ENCODE results near the gene MOV10L1.

MOV10L1 gene

DNA sequence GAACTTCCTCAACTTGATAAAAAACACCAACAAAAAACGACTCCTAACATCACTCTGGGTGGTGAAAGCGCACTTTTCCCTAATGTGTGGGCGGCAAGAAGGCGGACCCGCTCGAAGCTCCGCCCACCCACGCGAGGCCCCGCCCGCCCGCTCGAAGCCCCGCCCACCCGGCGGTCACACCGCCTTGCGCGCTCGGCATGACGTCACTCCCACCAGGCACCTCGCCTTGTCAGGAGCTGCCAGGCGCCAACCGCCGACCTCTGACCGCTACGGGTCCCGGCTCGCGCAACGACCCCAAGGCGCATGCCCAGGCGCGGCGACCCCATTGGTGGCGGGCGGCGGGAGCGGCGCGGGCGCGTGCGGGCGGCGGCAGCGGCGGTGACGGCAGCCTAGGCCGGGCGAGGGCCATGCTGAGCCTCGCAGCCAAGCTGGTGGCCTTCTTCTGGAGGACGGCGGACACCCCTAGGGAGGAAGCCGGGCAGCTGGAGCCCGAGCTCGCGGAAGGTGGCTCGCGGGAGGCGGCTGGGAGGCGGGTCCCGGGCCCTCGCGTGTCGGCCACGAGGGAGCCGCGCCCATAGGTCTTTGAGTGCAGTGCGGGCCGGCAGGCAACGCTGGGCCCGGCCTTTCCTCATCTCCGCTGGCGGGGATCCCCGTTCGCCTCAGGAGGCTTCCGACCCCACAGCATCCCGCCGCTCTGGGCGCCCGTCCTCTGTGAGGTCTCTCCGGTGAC lies at the start of gene MOV10L1:
TSS of gene MOV10L1 (plus strand) at position 325 of the 730 bp plus-strand sequence. CDS start at position 408, 83 bp downstream.
- no peak for DNase-seq

DNA sequence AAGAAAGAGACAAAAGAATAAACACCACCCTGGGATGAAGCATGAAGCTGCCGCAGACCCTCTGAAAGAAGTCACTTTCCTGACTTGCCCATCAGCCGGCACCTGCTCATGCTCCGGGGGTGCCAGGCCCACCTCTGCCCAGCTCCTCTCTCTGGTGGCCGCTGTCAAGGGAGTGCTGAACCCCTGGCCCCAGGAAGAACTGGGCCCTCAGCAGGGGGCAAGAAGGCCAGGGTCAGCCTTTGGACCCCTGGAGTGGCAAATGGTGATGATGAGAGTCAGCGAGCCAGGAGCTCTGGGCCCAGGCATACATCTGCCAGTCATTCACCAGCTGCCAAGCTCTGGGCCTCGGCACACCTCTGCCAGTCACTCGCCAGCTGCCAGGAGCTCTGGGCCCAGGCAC lies 49.1 kb upstream of the MOV10L1 start:
- DNase-seq, result no peak

DNA sequence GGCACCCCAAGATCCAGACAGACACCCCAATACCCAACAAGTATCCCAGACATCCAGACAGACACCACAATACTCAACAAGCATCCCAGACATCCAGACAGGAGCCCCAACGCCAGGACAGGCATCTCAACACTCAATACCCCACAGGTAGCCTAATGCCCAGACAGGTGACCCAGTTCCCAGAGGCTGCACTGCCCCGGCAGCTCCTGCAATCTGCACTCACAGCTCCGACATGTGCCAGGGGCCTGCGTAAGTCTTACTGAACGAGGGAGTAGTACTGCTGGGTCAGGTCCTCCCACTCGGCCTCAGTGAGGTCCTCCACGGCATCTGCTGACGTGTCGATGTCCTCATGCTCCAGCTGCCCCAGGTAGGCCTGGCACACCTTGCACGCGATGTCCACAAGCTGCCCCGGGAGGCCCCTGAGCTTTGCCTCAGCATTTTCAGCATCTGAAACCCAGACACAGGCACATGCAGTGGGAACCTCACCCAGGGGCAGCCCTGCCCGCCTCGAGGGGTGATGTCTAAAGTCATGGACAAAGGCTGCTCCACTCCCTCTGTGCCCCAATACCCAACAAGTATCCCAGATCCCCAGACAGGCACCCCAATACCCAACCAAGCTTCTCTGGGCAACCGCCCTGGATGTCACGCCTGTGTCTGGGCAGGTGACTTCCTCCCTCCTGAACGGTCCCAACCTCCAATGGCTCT lies 48.3 kb upstream of the MOV10L1 start:
- DNase-seq, result no peak

DNA sequence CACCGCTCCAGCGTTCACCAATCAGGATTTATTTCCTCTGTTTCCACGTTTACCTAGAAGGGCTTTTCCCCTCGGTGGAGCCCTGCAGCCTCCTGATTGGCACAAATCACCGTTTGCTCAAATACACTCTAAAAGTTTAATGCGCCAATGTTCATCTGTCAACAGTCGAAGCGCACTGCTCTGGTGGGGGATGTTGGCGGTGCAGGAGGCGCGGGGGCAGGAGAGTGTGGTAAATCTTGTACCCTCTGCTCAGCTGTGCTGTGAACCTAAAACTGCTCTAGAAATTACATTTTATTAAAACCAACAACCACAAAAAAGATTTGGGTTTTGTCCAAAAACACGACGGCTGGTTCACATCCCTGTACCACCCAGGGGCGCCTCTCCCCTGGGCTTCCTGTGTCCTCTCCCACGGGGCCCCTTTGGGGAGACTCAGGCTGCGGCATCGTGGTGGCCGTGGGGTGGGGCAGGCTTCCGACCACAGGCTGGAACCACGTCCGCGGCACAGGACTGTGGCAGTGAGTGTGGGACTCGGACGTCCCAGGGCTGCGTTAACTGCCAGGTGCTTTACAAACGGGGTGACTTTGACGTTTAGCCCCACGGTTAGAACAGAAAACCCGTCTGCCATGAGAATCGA lies 45.2 kb upstream of the MOV10L1 start:
- no peak for DNase-seq

DNA sequence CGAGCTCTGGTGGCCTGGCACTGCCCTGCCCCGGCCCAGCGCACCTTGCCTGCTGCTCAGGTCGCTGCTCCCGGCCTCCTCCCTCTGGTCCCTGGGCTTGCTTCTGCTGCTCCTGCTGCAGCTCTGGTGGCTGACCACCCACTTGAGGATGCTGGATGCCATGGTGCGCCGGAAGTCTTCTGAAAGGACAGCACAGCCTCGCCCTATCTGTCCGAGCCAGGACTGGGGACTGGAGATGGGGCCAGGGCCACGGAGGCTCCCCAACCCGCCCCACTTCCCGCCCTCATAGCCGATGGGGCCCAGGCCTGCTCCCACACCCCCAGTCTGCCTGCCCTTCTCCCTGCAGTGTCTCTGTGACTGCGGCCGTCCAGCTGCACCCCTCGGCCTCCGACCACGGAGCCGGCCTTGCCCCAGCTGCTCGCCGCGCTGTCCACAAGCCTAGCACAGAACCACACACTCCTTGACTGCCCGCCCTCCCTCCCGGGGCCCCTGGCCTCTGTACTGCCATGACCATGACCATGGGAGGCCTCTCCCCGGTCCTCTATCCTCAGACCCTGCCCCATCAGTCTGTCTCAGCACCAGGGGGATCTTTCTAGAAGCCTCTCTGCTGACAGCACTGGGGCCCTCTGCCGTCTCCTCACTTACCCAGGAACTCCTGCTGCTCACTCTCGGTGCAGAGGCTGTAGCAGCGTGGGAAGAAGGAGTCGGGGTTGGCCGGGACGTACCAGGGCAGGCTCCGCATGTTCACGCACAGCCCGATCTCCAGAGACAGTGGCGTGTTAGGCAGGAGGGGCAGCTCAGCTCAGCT lies 44.4 kb upstream of the MOV10L1 start:
- no peak for DNase-seq

DNA sequence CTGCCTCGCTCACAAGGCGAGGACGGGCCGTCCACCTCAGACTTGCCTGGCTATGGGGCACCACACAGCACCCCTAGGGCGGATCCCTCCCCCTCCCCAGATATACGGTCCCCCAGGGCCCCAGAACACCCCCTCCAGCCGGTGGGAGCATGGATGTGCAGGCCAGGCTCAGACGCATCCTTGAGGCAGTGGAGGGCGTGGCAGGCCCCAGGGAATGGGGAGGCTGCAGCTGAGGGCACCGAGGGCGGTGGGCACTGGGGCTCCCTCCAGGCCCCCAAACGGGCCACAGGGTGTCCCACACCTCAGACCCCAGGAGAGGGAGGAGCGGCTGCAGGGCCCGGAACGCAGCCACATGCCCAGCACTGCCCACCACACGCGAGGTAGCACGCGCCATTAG lies 43.8 kb upstream of the MOV10L1 start:
- no peak for DNase-seq

DNA sequence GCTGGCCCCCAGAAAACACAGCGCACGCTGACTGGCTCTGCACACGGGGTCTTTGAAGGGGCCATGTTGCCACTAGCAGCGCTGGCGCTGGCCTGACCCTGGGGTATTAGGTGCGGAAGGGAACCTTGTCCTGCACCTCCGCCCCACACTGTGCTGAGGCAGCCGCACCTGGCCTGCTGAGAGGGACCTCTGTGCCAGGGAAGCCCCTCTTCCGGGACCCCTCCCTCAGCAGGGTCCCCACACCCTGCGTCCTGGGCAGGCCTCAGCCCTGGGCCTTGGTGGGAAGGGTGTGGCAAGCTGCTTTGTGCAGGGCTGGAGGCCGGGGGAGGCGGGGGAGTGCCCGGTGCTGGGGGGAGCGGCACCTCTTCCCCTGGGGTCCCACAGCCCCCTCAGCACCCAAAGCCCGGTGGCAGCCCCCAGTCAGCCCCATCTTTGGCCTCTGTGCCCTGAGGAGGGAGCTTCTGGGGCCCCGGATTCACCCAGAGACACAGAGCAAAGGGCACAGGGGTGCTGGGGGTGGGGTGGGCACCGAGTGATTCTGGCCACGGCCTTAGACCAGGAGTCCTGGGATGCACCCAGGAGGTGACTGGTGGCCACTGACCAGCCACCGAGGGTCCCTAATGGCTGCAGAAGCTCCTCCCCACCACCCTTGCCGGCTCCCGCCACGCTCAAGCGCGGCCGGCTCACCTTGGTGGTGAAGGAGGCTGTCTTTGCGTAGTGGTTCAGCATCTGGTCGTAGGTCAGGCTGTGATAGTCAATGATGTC lies 43.1 kb upstream of the MOV10L1 start:
- no peak for DNase-seq

DNA sequence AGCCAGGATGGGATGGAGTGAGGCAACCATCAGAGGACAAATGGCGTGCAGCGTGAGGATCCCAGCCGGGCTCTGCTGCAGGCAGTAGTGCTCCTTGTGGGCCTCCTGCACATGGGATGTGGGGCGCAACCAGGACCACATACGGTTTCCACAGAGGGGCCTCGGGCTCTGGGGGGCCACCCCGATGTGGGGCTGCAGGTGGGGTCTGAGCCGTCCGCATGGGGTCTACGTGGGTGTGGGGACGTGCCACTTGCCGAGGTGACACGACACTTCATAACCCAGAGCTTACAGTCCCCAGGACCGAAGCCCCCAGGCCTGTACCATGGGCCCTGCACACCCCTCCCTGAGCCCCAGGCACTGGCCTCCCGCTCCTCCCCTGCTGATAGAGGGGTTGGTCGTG lies 42.5 kb upstream of the MOV10L1 start:
- no peak for DNase-seq

DNA sequence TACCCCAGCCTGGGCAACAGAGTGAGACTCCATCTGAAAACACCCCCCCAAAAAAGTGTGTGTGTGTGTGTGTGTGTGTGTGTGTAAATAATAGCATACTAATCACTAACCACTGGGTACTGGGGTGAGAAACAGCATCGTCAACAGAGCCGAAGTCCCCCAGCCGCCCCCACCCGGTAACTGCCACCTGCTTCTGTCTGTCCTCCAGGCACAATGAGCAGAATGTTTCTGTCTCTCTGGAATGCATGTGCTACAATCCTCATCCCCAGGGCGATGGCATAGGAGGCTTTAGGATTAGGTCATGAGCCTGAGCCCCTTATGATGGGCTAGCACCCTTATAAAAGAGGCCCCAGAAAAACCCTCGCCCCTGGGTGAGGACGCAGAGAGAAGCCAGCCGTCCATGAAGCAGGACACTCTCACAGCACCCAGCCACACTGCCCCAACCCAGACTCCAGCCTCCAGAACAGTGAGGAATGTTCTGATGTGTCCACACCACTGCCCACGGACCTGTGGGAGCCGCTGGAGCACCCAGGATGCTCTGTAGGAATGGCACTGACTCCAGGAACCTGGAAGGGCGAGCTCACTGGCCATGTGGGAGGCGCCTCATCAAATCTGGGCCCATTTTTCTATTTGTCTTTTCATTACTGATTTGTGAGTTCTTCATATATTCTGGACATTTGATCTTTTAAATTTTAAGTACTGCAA lies 41.6 kb upstream of the MOV10L1 start:
- no peak for DNase-seq

DNA sequence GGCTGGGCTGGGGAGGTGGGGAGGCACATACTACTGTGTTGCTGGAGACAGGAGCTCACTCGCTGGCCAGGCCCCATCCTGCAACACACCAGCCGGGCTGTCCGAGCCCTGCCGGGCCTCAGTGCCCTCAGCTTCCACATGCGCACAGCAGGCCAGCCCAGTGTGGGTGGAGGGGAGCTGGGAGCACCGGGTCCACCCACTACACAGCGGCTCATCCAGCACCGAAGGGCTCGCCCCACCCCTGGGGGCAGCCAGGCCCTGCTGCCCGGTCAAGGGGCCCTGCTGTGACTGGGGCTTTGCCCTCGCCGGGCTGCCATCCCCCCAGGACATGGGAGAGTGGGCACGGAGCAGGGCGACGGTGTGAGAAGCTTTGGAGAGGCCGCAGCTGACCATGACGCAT lies 41.0 kb upstream of the MOV10L1 start:
- no peak for DNase-seq

DNA sequence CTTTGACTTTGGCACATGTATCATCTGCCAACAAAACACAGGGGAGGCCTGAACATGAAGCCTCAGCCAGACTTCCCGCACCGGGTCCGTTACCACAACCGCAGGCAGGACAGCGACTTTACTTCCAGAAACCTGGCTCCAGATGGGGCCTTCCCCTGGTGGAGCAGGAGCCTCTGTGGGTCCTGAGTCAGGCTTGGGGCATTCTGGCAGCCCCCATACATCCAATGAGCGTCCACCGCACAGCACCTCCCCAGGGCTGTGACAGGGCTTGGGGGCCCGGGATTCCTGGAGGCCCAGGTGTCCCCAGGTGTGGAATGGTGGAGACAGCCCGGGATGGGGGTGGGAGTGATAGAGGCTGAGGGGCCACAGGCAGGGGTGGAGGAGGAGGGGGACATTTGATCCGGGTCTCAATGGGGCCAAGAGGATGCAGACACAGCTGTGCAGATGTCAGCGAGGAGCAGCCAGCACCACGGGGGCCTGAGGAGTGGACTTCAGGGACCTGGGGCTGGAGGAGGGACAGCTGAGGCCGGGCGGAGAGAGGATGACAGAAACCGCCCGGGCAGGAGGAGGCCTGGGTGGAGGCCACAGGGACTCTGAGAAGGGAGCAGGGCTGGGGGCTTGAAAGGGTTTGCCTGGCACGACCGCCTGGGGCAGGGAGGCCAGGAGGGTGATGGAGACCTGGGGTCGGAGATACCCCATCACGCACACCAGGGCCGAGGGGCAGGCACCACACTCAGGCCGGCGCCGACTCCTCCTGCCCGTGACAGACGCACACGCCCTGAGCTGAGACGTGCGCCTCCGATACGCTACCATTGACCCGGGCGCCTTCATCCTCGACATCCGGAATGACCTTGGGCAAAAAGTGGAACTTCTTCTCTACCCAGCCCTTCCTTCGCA lies 40.3 kb upstream of the MOV10L1 start:
- DNase-seq, result no peak

DNA sequence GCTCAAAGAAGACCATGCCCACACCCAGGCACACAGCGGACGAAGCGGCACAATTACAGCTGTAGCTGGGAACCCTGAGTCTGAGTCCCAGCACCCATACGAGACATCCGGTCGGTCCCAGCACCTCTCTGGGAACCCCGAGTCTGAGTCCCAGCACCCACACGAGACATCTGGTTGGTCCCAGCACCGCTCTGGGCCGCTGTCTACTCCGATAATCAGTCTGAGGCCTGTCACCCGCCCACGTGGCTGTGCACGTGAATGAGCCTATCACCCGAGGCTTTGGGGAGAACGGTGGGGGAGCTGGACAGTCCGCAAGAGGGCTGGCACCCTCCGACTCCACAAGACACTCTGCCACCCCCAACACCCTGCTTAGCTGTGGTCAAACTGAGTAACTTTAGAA lies 37.9 kb upstream of the MOV10L1 start:
- no peak for DNase-seq

DNA sequence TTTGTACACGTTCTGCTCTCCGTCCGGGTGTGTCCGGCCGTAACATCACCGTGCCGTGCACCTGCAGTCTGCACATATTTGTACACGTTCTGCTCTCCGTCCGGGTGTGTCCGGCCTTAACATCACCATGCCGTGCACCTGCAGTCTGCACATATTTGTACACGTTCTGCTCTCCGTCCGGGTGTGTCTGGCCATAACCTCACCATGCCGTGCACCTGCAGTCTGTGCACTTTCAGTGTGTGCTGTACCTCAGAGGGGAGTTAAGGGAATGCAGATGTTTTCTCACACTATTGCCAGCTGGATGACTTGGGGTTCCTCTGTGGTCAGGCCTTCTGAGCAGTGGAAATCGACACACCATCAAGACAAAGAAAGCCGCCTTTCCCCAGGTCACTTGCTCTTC lies 35.9 kb upstream of the MOV10L1 start:
- no peak for DNase-seq

DNA sequence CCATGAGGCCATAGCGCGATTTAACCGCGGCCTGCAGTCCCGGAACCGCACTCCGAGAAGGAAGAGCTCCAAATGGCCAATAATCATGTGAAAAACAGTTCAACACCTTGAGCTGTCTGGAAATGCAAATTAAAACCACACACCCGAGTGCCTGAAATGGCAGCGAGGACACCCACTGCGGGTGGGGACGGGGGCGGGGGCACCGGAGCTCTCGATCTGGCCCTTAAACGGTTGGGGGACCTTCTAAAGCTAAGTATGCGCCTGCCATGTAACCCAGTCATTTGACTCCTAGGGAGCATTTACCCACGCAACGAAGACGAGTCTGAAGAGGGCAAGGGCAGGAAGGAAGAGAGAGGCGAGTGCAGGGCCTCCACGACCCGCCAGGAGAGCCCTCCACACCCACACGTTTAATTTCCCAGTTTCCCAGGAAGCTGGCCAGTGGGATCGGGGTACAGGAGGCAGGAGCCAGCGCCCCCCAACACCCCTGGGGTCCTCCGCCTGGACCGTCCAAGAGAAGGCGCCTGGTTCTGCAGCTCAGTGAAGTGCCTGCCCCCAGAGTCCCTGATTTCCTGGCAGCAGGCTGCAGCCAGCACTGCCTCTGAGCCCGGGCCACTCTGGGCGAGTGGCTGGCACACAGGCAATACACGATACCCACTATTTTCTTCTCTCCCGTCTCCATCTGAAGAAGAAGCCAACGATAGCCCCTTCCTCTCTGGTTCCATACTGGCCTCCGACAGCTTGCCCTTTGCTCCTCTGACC lies 33.4 kb upstream of the MOV10L1 start:
- no peak for DNase-seq

DNA sequence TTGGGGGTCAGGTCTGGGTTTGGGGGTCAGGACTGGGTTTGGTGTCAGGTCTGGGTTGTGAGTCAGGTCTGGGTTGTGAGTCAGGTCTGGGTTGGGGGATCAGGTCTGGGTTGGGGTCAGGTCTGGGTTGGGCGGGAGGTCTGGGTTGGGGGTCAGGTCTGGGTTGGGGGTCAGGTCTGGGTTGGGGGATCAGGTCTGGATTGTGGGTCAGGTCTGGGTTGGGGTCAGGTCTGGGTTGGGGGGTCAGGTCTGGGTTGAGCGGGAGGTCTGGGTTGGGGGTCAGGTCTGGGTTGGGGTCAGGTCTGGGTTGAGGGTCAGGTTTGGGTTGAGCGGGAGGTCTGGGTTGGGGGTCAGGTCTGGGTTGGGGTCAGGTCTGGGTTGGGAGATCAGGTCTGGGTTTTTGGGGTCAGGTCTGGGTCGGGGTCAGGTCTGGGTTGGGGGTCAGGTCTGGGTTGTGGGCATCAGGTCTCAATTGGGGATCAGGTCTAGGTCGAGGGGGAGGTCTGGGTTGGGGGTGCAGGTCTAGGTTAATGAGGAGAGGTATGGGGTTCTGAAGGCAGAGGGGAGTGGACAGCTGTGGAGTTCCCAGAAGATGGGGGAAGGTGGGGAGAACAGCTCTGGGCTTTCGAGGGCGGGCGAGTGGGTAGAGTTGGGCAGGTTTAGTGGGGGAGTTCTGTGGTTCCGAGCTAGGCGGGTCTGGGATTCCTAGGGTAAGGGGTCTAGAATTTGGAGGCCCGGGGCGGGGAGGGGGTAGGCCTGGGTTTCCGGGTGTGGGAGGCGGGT lies 32.3 kb upstream of the MOV10L1 start:
- no peak for DNase-seq

DNA sequence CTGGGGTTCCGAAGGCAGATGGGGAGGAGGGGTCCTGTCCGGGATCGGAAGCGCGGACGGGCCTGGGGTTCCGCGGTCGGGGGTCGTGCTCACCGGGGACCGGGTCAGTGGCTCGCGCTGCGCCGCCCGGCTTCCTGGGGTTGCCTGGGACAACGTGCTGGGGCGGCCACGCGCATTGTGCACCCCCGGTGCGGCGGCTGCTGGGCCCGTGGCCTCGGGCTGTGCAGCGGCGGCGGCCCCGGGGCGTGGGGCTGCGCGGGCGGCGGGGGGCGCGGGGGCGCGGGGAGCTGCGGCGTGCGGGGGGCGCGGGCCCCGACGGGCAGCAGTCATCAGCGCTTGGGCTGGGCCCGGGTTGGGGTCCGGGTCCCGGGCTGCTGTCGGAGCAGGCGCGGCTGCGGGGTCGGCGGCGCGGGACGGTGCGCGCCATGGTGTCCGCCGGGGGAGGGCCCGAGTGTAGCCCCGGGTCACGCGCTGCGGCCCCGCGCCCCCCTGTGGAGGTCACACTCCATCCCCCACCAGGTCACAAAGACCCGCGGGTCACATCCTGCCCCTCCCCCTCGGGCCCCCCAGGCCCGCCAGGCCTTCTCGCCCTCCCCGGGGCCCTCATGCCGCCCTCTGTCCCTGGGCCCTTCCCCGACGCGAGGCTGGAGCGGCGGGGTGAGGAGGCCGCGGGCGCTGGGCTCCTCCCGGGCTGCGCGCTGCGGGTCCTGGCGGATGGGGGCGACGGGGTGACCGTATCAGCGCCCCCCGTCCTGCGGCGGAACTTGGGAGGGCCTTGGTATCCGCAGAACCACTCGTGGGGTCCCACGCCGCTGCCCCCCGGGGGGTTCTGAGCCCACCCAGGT lies 31.5 kb upstream of the MOV10L1 start, which contains the start of gene TTLL8:
TSS of gene TTLL8 (minus strand) at position 238 of the 845 bp plus-strand sequence.
- DNase-seq, result no peak

DNA sequence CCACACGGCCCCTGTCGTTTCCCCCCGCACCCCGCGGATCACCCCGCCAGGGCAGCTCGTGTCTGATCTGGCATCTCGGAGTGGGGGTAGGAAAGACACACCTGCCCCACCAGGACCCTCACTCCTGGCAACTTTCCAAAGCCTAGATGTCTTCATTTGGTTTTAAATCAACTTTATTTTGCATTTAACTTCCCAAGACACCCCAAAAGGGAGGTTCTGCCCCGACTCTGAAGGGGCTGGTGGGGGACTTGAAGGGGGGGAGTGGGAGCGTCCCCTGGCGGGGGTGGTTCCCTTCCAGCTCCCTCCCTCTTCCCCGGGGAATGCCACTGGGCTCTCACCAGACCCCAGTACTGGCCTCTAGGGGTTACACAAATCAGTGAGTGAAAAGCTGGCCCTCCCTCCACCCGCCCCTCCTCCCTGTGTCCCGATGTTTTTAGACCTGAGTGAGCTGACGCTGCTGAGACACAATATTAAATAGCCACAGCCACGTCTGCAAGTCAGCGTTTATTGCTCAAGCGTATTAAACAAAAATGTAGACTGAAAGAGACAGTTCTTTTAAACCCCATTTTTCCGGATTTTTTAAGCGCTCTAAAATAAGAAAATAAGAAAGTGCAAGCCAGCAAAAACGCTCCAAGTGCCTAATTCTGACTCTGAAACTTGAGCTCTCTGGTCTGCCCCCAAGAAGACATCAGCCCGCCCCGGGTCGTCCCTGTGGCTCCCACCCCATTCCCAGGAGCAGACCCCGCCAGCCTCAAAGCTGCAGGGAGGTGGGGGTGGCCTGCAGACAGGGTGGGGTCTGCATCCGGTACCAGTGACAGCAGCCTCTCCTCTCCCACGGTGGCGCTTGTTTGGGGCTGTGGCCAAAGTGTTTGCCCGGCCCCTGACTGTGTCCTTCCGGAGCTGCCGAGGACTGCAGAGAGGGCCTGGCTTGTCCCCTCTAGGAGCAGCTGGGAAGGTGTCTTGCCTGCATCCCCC lies 30.6 kb upstream of the MOV10L1 start:
- DNase-seq, result no peak

Measured in NCI-H1105 (cell line).